ENCODE measurements around the gene RBMS2.
"Not testable (repeated sequence)": the region's sequence is repeated elsewhere in the genome, so short reads cannot be mapped to it uniquely, and the experiment has no call there.

RBMS2 gene

GRCh38 chr12:56518570-56518969 lies 3.0 kb upstream of the RBMS2 start:
- DNase-seq = no peak

GRCh38 chr12:56520048-56520447 lies 1.6 kb upstream of the RBMS2 start:
- DNase-seq = no peak

- DNase-seq = no peak
Observed at GRCh38 chr12:56520506-56520905, 1.1 kb upstream of the RBMS2 start.

DNA sequence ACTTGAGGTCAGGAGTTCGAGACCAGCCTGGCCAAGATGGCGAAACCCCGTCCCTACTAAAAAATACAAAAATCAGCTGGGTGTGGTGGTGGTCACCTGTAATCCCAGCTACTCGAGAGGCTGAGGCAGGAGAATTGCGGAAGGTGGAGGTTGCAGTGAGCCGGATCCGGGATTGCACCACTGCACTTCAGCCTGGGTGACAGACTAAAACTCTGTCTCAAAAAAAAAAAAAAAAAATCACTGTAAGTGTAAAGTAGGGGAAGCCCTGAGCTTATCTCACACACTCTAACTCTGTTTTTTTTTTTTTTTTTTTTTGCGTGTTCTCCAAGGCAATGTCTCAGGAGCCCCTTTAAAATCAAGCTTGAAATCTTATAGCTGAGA lies 421 bp upstream of the RBMS2 start:
- DNase-seq = no peak

- no peak for DNase-seq
Observed at GRCh38 chr12:56522411-56523193, 982 bp downstream of the RBMS2 start.

GRCh38 chr12:56528846-56529245 lies 7.2 kb downstream of the RBMS2 start:
- no peak for DNase-seq

DNA sequence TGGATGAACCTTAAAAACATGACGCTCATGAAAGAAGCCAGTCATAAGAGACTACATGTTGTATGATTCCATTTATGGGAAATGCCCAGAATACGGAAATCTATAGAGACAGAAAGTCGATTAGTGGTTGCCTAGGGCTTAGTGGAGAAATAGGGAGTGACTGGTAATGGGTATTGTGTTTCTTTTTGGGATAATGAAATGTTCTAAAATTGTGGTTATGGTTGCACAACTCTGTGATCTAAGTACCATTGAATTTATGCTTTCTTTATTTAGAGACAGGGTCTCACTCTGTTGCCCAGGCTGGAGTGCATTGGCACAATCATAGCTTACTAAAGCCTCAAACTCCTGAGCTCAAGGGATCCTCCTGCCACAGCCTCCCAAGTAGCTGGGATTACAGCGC lies 8.0 kb downstream of the RBMS2 start:
- DNase-seq = no peak

DNA sequence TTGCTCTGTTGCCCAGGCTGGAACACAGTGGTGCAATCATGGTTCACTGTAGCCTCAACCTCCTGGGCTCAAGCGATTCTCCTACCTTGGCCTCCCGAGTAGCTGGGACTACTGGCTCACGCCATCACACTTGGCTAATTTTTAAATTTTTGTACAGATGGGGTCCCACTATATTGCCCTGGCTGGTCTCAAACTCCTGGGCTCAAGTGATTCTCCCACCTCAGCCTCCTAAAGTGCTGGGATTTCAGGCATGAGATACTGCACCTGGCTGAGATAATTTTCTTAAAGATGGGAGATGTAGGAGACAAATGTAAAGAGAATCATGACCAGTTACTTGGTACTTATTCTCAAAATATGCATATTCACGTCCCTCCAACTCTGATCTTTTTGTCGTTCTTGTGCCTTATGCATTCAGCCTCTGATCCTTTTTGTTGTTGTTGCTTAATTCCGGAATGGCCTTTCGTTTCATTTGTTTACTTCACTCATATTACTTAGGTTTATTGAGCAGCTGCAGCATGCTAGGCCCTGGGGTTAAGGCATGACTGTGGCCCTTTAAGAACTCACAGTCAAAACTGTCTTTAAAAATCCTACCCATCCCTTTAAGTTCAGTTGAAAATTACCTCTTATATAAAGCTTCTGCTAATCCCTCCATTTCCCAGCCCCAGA lies 8.9 kb downstream of the RBMS2 start:
- DNase-seq = no peak

- DNase-seq = no peak
Observed at GRCh38 chr12:56537546-56537945, 15.9 kb downstream of the RBMS2 start.

DNA sequence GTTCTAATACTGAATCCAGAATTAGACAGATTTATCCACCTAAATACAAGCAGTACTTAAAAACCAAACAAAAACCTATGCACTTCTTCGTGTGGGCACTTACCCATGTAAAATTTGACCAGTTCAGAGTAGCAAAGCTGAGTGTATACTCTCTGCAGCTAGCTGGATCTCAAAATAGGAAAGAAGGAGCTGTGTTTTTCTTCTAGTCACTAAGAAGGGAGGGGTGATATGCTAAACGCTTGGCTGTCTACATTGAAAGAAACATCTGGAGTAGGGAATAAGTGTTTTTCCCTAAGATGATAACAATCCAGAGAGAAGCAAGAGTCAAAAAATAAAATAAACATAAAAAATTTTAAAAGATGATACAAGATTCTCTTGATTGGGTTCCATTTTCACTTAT lies 20.0 kb downstream of the RBMS2 start:
- DNase-seq = no peak

DNA sequence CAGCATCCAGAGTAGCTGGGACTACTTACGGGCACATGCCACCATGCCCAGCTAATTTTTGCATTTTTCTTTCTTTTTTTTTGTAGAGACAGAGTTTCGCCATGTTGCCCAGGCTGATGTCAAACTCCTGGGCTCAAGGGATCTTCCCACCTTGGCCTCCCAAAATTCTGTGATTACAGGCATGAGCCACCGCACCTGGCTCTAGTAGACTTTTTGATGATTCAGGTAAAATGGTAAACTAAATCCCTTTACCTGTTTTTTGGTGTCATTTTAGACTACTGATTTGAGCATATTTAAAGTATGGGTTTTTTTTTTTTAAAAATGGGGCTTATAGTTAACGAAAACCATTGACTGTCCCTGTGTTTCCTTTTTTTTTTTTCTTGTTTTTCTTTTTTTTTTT lies 20.5 kb downstream of the RBMS2 start:
- no peak for DNase-seq

- DNase-seq = no peak
Observed at GRCh38 chr12:56545023-56545604, 23.5 kb downstream of the RBMS2 start.

DNA sequence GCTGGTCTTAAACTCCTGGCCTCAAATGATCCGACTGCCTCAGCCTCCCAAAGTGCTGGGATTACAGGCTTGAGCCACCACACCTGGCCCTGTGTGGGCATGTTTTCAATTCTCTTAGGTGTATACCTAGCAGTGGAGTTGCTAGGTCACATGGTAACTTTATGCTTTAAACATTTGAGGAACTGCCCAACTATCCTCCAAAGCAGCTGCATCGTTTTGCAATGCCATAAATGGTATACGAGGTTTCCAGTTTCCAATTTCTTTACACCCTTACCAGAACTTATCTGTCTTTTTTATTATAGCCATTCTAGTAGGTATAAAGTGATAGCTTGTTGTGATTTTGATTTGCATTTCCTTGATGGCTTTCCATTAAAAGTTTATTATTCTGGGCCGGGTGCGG lies 25.1 kb downstream of the RBMS2 start:
- DNase-seq = no peak

- no peak for DNase-seq
Observed at GRCh38 chr12:56551070-56551469, 29.4 kb downstream of the RBMS2 start.

- peak; percentile 5 for DNase-seq
Observed at GRCh38 chr12:56565510-56566101, 44.0 kb downstream of the RBMS2 start.

- DNase-seq = no peak
Observed at GRCh38 chr12:56568146-56568545, 46.5 kb downstream of the RBMS2 start.

GRCh38 chr12:56571121-56571520 lies 49.5 kb downstream of the RBMS2 start:
- DNase-seq = no peak

GRCh38 chr12:56572288-56572687 lies 50.7 kb downstream of the RBMS2 start:
- no peak for DNase-seq

DNA sequence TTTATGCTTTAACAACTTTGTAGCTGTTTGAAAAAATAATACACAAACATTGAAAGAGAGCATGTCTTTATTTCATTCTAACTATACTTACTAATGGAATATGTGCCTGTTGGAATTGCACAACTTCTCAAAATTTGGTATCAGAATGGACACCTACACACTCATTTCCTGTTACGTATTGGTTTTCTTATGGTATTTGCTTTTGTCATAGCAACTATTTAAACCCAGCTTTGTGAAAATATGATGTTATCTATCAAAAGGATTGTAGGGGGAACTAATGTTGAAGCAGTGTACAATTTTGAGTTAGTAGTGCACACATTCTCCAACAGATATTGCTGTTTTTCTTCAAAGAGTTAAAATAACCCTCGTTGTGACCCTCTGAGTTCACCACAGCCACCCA lies 52.6 kb downstream of the RBMS2 start:
- no peak for DNase-seq

- DNase-seq = not testable (repeated sequence)
Observed at GRCh38 chr12:56577248-56577647, 55.6 kb downstream of the RBMS2 start.

- no peak for DNase-seq
Observed at GRCh38 chr12:56578983-56579546, 57.4 kb downstream of the RBMS2 start.

- DNase-seq = no peak
Observed at GRCh38 chr12:56581418-56582145, 60.0 kb downstream of the RBMS2 start.

DNA sequence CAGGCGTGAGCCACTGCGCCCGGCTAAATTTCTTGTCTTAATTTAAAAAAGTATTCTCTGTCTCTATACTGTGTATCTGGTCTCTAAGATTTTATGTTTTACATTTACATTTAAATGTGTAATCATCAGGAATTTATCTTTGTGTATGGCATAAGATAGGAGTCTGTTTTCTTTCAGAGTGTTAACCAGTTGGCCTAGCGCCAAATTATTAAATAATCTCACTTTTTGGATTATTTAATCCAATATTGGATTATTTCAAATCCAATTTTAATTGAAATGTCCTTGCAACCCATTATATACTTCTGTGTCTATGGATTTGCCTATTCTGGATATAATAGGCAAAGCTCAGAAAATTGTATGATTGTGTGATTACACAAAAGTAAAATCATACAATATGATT lies 63.5 kb downstream of the RBMS2 start:
- DNase-seq = no peak

Data from NCI-H748 treated with DMSO at 0.1 percent for 48 hours (cell line).